GM10266 (cell line): Measurements from ENCODE around the gene ACSF3.

Source experiments
- DNase-seq: peaks from one replicate; pipeline ENCODE4 v3.0.0; 2012; ENCODE audit errors: extremely low spot score
- CTCF ChIP-seq: IDR thresholded peaks from 2 replicates; pipeline ENCODE4 v1.5.1; 2012; ENCODE audit warnings: mild to moderate bottlenecking, low read depth; ENCODE audit not compliant: control insufficient read depth, insufficient read depth; ENCODE audit errors: missing control alignments

Gene ACSF3

GRCh38 chr16:89101303-89102040, 7.8 kb downstream of the ACSF3 start:
- no peak for DNase-seq
- TF ChIP-seq CTCF: no peak

GRCh38 chr16:89102041-89102471, 8.4 kb downstream of the ACSF3 start:
- DNase-seq: no peak
- TF ChIP-seq CTCF: no peak

GRCh38 chr16:89102481-89103073, 8.9 kb downstream of the ACSF3 start:
- TF ChIP-seq CTCF: no peak
- DNase-seq: no peak

- DNase-seq: no peak
- no peak for TF ChIP-seq CTCF
Measured at GRCh38 chr16:89103156-89103555, 9.5 kb downstream of the ACSF3 start.

- no peak for TF ChIP-seq CTCF
- no peak for DNase-seq
Measured at GRCh38 chr16:89103781-89104180, 10.1 kb downstream of the ACSF3 start.

GRCh38 chr16:89104303-89104702, 10.7 kb downstream of the ACSF3 start:
- no peak for DNase-seq
- no peak for TF ChIP-seq CTCF

GRCh38 chr16:89104930-89105571, 11.4 kb downstream of the ACSF3 start:
- peak; percentile 88 for DNase-seq
- TF ChIP-seq CTCF: no peak
